Mammary microvascular endothelial cell (primary cell): ENCODE data around the gene LYPD1. TPM values are rescaled to one million over a fixed set of nuclear protein-coding genes. Genes with fewer than 3 reads are reported as not detected.

Experiments used
- total RNA-seq: library from RNA; depleted of rRNA; stranded (reverse); fragments of >200 nt; gene quantifications from 2 replicates; pipeline ENCODE4 v1.2.3, GENCODE V29; 2015

The LYPD1 gene, protein sequence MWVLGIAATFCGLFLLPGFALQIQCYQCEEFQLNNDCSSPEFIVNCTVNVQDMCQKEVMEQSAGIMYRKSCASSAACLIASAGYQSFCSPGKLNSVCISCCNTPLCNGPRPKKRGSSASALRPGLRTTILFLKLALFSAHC
- 24.4 and 26.4 TPM in 2 replicates for total RNA-seq

DNA sequence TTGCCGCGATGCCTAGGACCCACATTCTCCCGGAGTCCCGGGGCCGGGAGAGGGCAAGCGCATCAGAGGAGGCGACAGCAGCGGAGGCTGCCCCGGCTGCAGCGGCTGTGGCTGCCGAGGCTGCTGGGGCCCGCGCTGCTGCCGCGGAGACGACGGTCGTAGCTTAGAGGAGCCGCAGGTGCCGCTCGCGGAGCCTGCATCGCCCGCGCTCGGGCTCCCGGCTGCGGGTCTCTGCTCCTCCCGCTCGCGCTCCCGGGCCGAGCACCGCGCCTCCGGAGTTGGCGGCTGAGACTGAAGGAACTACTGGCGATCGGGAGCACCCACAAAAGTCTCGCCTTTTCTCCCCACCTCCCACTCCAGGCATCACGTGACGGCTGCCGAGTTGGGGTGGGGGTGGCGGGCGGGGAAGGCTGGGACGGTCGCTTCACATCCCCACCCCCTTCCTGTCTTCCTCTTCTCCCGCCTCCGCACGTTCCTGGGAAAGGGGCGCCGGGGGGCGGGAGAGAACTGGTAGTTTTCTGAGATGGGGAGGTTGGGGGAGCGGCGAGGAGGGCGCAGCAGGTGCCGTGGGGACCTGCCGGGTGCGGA, at the start of gene LYPD1:
LYPD1 (minus strand) TSS at position 298 of the 588 bp plus-strand sequence; CDS start at position 25, 273 bp downstream.

